ENCODE results near the gene TMEM91.
"Not testable (repeated sequence)": the region's sequence is repeated elsewhere in the genome, so short reads cannot be mapped to it uniquely, and the experiment has no call there.

TMEM91 gene

DNA sequence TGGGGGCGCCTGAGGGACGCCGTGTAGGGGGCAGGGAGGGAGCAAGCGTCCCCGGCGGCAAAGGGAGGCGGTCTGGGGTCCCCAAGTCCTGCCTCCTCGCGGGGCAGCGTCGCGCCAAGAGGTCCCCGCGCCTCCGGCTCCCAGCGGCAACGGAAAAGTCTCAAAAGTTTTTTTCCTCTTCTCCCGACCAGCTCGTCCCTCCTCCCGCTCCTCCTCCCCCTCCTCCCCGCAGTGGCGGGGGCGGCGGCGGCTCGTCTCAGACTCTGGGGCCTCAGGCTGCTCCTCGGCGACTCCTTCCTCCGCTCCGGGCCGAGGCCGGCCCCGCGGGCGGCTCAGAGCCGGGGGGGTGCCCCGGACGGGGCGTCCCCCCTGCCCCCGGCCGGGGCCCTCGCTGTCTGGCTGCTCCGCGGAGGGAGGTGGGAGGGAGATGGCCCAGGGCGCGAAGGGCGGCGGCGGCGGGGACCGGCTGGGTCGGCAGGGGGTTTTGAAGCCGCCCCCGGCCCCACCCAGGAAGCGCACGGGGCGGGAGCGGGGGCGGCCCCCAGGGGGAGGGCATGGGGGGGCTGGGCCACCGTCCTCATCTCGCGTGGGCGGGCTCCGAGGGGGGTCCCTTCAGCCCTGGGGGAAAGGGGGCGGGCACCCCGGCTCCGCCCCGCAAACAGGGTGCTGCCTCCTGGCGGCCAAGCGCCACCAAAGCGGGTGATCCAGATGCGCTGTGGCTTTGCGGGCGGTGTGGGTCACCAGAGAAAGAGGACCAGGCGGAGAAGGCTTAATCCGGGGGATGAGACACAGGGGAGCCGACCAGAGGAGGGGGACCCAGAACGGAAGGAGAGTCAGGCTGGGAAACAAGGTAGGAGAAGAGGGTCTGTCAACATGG, 22.6 kb upstream of the TMEM91 start, which contains the start of gene TGFB1:
TGFB1 (minus strand) TSS at position 457 of the 877 bp plus-strand sequence. CDS start 878 bp downstream, outside the sequence.
- DNase-seq (ENCODE audit: low read depth) = peak; percentile 81

- DNase-seq (ENCODE audit: low read depth) = no peak
Observed at GRCh38 chr19:41354343-41354953, 21.9 kb upstream of the TMEM91 start.

DNA sequence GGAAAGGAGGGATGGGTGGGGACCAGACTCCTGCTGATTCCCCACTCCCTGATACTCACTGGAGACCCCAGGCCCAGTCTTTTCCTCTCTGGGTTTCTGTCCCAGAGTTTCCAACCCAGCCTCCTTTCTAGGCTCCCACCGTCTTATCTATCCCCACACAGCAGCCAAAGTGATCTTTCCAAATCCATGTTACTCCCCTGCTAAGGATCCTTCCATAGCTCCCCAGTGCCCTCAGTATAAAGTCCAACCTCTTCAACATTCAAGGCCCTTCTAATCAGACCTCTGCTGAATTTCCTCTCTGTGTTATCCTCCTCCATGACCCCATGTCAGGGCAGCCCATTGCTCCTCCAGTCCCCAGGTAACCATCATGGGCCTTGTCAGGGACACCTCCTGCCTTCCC, 21.3 kb upstream of the TMEM91 start:
- no peak for DNase-seq (ENCODE audit: low read depth)

DNA sequence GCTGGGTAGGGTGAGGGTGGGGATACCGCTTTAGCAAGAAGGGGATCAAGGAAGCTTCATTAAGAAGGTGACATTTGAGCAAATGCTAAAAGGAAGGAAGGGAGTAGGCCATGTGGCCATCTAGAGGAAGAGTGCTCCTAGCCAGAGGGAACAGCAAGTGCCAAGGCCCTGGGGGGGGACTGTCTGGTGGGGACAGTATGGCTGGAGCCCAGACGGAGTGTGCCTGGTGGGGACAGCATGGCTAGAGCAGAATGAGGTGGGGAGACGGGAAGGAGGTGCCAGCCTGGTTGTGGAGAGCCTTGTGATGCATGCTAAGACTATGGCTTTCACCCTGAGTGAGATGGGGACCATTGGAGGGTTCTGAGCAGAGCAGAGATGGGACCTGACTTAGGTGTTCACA, 20.5 kb upstream of the TMEM91 start:
- DNase-seq (ENCODE audit: low read depth) = no peak

DNA sequence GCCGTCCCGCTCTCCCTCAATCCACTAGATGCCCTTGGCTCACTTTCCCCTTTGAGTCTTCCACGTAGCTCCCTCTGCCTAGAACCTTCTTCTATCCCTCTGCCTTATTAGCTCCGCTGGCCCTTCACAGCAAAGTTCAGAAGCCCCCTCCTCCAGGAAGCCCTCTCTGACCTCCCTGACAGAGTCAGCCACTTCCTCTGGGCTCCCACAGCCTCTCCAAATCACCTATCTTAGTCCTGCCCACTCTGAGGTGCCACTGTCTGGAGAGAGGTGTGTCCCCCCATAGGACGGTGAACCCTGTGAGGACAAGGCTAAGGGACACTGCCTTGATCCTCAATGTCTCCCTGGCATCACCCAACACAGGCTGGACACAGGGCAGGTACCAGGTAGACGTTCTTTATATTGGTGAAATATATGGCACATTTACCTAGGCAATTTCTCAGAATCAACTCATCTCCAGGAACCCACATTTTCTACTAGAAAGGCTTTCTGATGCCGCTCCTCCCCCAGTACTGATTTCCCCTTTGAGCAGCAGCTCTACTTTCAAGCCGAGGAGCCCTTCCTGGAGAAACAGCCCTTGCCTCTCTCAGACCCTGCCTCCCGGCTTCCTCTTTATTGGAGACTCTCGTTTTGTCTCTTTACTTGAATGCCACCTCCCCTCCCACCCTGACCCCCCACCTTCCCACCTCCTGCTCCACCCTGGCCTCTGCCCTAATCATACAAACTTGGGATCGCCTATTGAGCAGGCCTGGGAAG, 19.2 kb upstream of the TMEM91 start:
- DNase-seq (ENCODE audit: low read depth) = no peak

DNA sequence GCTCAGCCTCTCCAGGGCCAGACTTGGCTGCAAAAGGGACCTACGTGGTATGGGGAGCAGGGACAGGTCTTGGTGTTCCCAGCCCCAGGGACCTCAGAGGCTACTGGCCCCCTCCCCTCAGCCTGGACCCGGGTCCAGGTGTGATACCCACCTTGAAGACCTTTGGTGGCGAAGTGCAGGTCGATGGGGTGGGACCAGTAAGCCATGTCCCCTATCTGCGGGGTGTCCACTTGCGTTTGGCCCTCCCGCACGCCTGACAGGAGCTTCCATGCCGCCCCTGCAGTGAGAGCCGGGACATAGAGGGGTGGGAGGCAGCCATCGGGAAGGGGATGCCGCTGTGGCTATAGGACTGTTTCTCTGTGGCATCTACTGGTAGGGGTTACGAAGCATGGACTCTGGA, 18.6 kb upstream of the TMEM91 start:
- no peak for DNase-seq (ENCODE audit: low read depth)

DNA sequence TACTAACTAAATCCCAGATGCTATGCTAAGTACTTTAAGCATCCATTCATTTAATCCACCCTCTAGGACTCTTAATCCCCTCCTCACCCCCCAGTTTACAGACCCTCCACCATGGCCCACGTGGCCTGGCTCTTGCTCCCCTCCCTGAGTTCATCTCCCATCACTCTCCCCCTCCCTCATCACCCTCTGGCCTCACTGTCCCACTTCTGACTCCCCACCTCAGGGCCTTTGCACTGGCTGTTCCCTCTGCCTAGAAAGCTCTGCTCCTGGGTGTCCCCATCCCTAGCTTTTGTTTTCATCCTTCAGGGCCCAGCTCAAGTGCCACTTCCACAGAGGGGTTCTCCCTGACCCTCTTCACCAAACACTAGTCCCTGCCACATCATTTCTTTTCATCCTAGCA, 16.6 kb upstream of the TMEM91 start:
- no peak for DNase-seq (ENCODE audit: low read depth)

- no peak for DNase-seq (ENCODE audit: low read depth)
Observed at GRCh38 chr19:41362143-41362847, 14.0 kb upstream of the TMEM91 start.

DNA sequence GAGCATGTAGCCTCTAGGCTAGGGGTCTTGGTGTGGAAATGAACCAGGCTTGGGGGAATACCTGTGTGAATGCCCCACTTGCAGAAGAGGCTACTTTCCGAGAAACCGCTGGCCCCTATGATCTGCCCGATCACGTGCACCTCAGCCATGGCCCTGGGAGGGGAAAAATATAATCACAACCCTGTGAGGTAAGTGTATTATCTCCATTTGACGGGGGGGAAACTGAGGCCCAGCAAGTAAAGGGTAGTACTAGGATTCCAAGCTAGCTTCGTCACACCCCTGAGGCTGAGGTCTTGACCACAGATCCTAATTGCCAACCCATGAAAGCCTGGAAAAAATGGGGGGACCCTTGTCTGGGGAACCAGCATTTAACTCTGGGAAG, 13.0 kb upstream of the TMEM91 start:
- no peak for DNase-seq (ENCODE audit: low read depth)

DNA sequence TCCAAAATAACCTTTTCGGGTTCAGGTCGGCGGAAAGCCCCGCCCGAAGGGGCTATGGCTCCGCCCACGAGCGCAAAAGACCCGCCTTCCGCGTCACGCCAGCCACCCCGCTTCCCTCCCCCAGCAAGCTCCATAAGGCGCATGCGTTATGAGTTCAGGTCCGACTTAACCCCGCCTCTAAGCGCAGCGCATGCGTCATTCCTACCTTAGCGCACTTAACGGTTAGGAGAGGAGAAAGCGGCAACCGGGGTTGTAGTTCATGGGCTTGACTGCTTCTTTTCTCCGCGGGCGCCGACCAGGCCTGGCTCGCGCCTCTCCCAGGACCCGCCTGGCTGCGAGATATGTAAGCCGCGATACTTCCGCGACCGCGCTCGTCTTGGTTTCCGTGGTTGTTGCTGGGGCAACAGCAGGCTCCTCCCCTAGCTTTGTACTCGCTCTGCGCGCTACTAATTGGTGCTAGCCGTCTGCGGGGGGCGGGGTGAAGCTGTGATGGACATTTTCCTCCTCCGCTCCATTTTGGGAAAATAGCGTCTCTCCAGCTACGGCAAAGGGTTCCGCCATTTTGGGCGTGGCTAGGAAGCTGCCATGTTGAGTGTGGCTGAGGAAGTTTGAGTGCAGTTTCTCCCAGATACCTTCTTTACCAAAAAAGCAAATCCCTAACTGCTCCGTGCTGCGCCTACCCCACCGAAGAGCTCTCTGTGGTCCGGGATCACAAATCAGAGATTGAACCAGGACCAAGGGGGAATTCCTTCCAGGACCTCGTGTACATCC, 12.4 kb upstream of the TMEM91 start, which contains the start of gene B9D2:
B9D2 (minus strand) TSS at position 397 of the 771 bp plus-strand sequence. CDS start 630 bp downstream, outside the sequence.
- DNase-seq (ENCODE audit: low read depth) = peak; percentile 97

- DNase-seq (ENCODE audit: low read depth) = peak; percentile 36
Observed at GRCh38 chr19:41364524-41365391, 11.6 kb upstream of the TMEM91 start.

DNA sequence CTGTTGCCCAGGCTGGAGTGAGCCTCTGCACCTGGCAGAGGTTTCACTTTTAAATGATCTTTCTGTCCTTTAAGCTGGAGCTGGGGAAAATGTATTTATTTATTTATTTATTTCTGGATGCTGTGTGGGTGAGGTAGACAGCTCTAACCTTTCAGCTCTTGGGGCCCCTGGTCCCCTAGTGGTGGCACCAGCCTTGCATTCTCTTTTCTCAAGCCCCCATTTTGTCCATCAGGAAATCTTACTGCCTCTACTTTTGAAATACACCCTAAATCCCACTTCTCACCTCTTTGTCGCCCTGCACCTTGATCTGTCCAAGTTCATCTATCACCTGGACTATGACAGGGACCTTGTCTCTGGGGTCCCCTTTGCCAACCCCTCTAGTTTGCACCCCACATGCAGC, 10.2 kb upstream of the TMEM91 start:
- no peak for DNase-seq (ENCODE audit: low read depth)

GRCh38 chr19:41367848-41368301, 8.5 kb upstream of the TMEM91 start:
- peak; percentile 98 for DNase-seq (ENCODE audit: low read depth)

GRCh38 chr19:41369769-41370168, 6.6 kb upstream of the TMEM91 start:
- no peak for DNase-seq (ENCODE audit: low read depth)

DNA sequence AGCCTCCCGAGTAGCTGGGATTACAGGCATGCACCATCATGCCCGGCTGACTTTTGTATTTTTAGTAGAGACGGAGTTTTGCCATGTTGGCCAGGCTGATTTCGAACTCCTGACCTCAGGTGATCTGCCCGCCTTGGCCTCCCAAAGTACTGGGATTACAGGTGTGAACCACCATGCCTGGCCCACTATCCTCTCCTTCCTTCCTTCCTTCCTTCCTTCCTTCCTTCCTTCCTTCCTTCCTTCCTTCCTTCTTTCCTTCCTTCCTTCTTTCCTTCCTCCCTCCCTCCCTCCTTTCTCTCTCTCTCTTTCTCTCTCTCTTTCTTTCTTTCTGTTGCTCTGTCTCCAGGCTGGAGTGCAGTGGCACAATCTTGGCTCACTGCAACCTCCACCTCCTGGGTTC, 5.2 kb upstream of the TMEM91 start:
- DNase-seq (ENCODE audit: low read depth) = not testable (repeated sequence)

DNA sequence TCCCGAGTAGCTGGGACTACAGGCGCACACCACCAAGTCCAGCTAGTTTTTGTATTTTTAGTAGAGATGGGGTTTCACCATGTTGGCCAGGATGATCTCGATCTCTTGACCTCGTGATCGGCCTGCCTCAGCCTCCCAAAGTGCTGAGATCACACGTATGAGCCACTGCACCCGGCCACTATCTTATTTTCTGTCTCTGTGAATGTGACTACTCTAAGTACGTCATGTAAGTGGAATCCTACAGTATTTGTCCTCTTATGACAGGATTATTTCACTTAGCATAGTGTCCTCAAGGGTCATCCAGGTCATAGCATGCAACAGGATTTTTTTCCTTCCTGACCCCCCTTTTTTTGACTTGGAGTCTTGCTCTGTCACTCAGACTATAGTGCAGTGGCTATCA, 4.8 kb upstream of the TMEM91 start:
- DNase-seq (ENCODE audit: low read depth) = no peak

- DNase-seq (ENCODE audit: low read depth) = no peak
Observed at GRCh38 chr19:41372501-41372900, 3.8 kb upstream of the TMEM91 start.

DNA sequence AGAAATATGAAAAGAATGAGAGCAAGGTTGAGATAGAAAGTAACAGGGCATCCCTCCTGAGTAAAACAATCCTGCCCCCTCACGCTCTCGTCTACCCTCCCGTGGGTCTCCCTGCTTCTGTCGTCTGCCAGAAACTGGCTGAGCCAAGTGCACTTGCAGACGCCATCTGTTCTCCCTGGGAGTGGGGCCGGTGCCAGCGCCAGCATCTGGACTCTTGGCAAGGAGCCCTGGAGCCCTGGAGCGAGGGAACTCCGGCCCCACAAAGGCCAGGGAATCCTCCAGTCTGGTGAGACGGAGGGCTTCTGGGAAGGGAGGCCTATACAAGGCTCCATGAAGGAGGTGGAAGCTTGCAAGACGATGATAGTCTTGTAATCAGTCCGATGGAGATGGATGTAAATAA, 2.3 kb upstream of the TMEM91 start:
- DNase-seq (ENCODE audit: low read depth) = peak; percentile 87

DNA sequence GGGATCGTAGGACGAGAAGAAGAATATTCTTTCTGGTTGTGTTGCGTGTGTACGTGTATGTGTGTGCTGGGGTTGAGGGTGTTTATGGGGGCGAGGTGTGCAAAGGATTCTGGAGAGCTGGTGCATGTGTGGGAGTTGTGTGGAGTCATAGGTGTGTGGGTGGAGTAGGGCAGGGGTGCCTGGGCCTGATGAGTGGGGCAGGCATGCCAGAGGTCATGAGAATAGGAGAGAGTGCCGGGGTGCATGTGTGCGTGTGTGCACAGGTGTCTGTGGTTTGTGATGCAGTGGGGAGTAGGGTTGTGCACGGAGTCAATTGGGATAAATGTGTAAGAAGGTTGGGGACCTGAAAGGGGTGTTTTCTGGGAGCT, 649 bp downstream of the TMEM91 start:
- peak; percentile 43 for DNase-seq (ENCODE audit: low read depth)

All from amniotic epithelial cell (primary cell).